Osteocyte (in vitro differentiated cells): Measurements from ENCODE around the gene THBS2. TPM values are rescaled to one million over a fixed set of nuclear protein-coding genes. Genes with fewer than 3 reads are reported as not detected.
"Not testable (repeated sequence)": the region's sequence is repeated elsewhere in the genome, so short reads cannot be mapped to it uniquely, and the experiment has no call there.

Source experiments
- DNase-seq: peaks from one replicate; pipeline ENCODE4 v3.0.0; 2021; ENCODE audit warnings: mixed read lengths; ENCODE audit not compliant: unreplicated experiment; ENCODE audit errors: extremely low spot score
- H3K27ac Mint-ChIP-seq: one replicate; pipeline ENCODE4 v1.8.0; 2021; ENCODE audit warnings: mild to moderate bottlenecking, mixed read lengths; ENCODE audit not compliant: unreplicated experiment
- H3K27me3 Mint-ChIP-seq: one replicate; pipeline ENCODE4 v1.8.0; 2021; ENCODE audit warnings: mixed read lengths; ENCODE audit not compliant: unreplicated experiment
- H3K36me3 Mint-ChIP-seq: one replicate; pipeline ENCODE4 v1.8.0; 2021; ENCODE audit warnings: mixed read lengths; ENCODE audit not compliant: unreplicated experiment
- H3K4me1 Mint-ChIP-seq: one replicate; pipeline ENCODE4 v1.8.0; 2021; ENCODE audit warnings: mixed read lengths; ENCODE audit not compliant: unreplicated experiment
- H3K4me3 Mint-ChIP-seq: one replicate; pipeline ENCODE4 v1.8.0; 2021; ENCODE audit warnings: mild to moderate bottlenecking, moderate library complexity, mixed read lengths; ENCODE audit not compliant: unreplicated experiment
- H3K9me3 Mint-ChIP-seq: one replicate; pipeline ENCODE4 v1.8.0; 2021; ENCODE audit warnings: mixed read lengths; ENCODE audit not compliant: unreplicated experiment
- CTCF ChIP-seq: fragments of 200-600 bp; sonication (generic); IDR thresholded peaks from 2 replicates; pipeline ENCODE4 v1.5.0; 2021; ENCODE audit warnings: antibody characterized with exemption, mild to moderate bottlenecking, moderate library complexity
- total RNA-seq: library from RNA; stranded (reverse); gene quantifications from 2 replicates; pipeline ENCODE4 v1.2.1, GENCODE V29; 2021

Gene THBS2
- total RNA-seq, 1 donor from 2014 or later = 650 TPM

- peaks cover 5% of the 10 kb centered on the region for H3K9me3 Mint-ChIP-seq
- no peak for TF ChIP-seq CTCF
- peaks cover 16% of the 10 kb centered on the region for H3K4me1 Mint-ChIP-seq
- no peak overlapping the region for H3K27ac Mint-ChIP-seq
- H3K4me3 Mint-ChIP-seq = no peak overlapping the region
- no peaks in the 10 kb centered on the region for H3K27me3 Mint-ChIP-seq
- peaks cover 5% of the 10 kb centered on the region for H3K36me3 Mint-ChIP-seq
- peak; percentile 27 for DNase-seq
These were observed 69.2 kb downstream of the THBS2 start for GRCh38 chr6:169184419-169184818.

GRCh38 chr6:169183233-169183632 is 70.4 kb downstream of the THBS2 start:
- no peaks in the 10 kb centered on the region for H3K27me3 Mint-ChIP-seq
- peaks cover 5% of the 10 kb centered on the region for H3K36me3 Mint-ChIP-seq
- TF ChIP-seq CTCF = no peak
- H3K27ac Mint-ChIP-seq = no peak overlapping the region
- no peak overlapping the region for H3K4me3 Mint-ChIP-seq
- peak; percentile 34 for DNase-seq
- H3K4me1 Mint-ChIP-seq = peaks cover 17% of the 10 kb centered on the region
- H3K9me3 Mint-ChIP-seq = peaks cover 5% of the 10 kb centered on the region

GRCh38 chr6:169179831-169180230 is 73.8 kb downstream of the THBS2 start:
- DNase-seq, H3K9me3 Mint-ChIP-seq, H3K36me3 Mint-ChIP-seq, H3K27ac Mint-ChIP-seq, H3K4me3 Mint-ChIP-seq, H3K27me3 Mint-ChIP-seq: not testable (repeated sequence)
- H3K4me1 Mint-ChIP-seq = peaks cover 38% of the 10 kb centered on the region

GRCh38 chr6:169177516-169178166 is 76.0 kb downstream of the THBS2 start:
- Mint-ChIP-seq H3K4me3 (no peak overlapping the region), H3K36me3 (peaks cover 4% of the 10 kb centered on the region), H3K27ac (peak overlapping the region; percentile 80), H3K9me3 (peaks cover 3% of the 10 kb centered on the region), H3K4me1 (peaks cover 48% of the 10 kb centered on the region), H3K27me3 (no peaks in the 10 kb centered on the region)
- TF ChIP-seq CTCF = peak; percentile 56
- no peak for DNase-seq

GRCh38 chr6:169176361-169176991 is 77.2 kb downstream of the THBS2 start:
- no peak overlapping the region for H3K4me3 Mint-ChIP-seq
- peak overlapping the region; percentile 80 for H3K27ac Mint-ChIP-seq
- H3K36me3 Mint-ChIP-seq = peaks cover 2% of the 10 kb centered on the region
- peaks cover 3% of the 10 kb centered on the region for H3K9me3 Mint-ChIP-seq
- no peak for TF ChIP-seq CTCF
- peak; percentile 66 for DNase-seq
- H3K4me1 Mint-ChIP-seq = peaks cover 59% of the 10 kb centered on the region
- H3K27me3 Mint-ChIP-seq = no peaks in the 10 kb centered on the region
